GM21423 (cell line): ENCODE results near the gene UNKL.

Source experiments
- ATAC-seq: cut with Tn5 transposase; IDR thresholded peaks from one replicate; pipeline ENCODE4 v1.9.1; 2021; ENCODE audit warnings: mild to moderate bottlenecking, moderate library complexity; ENCODE audit not compliant: unreplicated experiment

UNKL gene

DNA sequence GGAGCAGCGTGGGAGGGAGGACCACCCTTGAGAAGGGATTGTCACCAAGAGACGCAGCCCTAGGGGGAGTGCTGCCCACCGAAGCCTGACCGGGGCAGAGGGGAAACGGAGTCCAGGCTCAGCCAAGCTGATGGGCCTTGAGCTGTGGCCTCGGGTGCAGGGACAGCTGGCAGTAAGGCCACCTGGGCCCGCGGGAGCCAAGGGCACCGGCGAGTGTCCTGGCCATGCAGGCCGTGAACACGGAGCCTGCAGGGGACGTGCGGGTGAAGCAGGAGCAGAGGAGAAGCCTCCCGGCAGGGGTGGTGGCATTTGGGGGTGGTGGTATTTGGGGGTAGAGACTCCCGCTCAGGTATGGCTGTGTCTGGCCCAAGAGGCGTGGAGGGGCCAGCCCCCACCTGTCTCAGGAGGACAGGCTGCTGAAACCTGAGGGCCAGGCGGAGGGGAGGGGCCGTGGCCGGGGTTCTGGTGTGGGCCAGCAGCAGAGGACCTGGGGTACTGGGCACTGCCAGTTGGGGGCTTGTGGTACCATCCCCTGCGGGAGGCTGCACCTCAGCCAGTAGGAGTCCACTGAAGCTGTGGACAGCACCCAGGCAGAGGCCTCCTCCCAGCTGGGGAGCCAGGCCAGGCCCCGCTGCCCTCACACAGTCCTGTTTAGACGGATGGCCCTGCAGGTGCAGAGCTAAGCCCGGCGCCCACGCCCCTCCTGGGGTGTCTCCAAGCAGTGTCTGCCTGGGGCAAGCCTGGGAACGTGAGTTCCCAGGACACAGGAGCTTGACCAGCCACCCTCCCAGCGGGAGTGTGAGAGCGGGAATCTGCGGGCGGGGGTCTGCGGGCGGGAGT lies 58.2 kb downstream of the UNKL start:
- ATAC-seq, result no peak

DNA sequence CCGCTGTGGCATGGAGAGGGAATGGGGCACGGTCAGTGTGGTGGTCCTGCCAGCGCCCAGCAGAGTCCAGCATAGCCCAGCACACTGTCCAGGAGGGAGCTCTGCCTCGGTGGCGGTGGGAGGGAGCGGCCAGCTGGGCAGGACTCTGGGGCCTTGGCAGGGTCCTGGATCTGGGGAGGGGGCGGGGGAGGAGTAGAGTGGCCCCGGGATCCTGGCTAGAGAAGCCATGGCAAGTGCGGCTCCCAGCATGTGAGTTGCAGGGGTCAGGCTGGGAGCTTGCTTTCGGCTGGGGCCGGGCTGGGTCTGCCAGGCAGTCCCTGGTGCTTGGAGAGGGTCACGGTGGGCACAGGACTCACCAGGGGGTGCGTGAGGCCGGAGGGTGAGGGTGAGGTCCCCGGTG lies 58.9 kb downstream of the UNKL start:
- no peak for ATAC-seq

DNA sequence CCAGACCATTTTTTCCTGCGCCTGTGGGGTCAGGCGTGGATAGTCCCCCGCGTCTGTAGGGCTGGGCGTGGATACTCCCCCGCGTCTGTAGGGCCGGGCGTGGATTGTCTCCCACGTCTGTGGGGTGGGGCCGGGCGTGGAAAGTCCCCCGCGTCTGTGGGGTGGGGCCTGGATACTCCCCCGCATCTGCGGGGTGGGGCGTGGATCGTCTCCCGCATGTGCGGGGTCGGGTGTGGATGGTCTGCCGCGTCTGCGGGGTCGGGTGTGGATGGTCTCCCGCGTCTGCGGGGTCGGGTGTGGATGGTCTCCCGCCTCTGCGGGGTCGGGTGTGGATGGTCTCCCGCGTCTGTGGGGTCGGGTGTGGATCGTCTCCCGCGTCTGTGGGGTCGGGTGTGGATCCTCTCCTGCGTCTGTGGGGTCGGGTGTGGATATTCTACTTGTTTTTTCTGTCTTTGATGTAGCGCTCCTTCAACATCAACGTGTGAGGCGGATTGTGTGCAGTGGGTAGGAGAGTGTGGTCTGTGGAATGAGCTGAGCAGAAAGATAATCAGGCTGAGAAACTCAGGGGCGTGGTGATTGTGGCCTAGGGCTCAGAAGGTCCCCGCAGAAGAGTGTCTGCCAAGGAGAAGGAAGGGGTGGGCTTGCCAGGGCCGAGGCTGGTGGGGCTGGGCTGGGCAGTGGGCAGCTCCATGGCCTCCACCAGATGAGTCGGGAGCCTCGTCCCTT lies 59.5 kb downstream of the UNKL start:
- no peak for ATAC-seq

DNA sequence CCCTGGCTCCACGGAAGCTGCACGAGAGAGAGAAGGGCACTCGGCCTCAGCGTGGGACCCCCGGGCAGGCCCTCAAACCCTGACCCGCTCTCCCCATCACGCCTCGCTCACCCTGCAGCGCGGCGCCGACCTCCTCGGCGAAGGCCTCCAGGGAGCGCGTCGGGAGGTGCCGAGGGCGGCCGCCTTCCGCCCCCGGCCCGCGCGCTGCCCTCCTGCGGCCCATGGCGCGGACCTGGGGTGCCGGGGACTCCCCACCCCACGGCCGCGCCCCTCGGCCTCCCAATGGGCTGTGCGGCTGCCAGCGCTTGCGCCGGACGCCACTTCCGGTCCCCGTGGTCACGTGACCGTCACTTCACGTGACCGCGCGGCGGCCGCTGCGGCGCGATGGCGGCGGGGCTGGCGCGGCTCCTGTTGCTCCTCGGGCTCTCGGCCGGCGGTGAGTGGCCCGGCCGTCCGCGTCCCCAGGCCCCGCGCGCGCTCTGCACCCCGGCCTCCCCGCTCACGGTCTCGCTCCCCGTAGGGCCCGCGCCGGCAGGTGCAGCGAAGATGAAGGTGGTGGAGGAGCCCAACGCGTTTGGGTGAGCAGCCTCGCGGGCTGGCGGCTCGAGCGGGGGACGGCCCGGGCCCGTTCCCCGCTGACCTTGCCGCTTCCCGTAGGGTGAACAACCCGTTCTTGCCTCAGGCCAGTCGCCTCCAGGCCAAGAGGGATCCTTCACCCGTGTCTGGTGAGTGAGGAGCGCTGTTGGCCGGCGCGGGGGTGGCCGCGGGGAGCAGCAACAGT lies 62.7 kb downstream of the UNKL start, which contains the start of the genes GNPTG and TSR3:
Gene GNPTG, plus strand, starts transcription at position 350 of the 781 bp plus-strand sequence. Its CDS starts 35 bp downstream, at position 385.
Gene TSR3, minus strand, starts transcription at position 297 of the 781 bp plus-strand sequence. Its CDS starts 74 bp downstream, at position 223.
- peak; percentile 87 for ATAC-seq

DNA sequence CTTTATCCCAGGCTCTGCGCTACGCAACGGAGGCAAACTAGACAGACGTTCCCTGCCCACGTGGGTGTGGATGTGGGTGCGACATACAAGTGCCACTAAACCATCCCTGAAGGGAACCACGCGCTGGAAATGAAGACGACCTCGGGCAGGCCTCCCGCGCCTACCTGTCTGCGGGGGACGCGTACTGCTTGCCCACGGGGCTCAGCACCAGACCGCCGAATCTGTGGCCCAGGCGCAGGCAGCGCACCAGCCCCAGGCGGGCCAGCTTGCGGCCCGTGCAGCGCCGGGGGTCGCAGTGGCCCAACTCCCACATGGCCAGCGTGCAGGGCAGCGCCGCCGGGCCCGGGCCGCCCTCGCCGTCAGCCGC lies 63.3 kb downstream of the UNKL start:
- ATAC-seq, result peak; percentile 11

DNA sequence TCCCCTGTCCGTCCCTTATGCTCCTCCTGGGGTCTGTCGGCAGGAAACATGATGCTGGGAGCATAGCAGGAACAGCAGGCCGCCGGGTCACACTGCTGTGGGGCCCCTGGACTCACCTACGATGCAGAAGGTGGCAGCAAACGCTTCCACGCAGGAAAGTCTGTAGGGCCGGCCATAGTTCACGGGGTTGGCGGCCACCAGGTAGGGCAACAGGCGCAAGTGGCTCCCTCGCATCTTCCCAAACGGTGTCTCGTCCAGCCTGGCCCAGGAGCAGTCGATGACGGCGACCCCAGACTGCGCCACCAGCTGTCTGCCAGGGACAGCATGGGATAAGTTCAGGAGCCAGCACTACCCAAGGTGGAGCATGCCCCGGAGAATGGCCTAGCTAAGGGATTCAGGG lies 63.8 kb downstream of the UNKL start:
- ATAC-seq, result no peak

DNA sequence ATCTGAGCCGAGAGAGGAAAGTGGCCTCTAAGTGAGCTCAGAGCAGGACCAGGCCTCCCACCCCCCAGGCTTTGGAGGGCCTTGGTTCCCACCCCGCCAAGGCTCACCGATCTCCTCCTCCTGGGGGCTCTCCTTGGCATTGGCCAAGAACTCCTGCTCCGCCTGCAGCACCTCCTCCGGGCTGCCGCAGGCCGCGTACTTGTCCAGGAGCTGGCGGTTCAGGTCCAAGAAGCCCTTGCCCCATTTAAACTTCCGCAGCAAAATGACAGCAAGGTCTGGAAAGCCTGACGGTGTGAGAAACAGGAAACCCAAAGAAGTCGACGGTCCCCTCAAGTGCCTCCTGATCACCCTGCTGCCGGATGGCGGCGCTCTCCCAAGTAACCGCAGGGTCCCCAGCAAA lies 64.6 kb downstream of the UNKL start:
- no peak for ATAC-seq

DNA sequence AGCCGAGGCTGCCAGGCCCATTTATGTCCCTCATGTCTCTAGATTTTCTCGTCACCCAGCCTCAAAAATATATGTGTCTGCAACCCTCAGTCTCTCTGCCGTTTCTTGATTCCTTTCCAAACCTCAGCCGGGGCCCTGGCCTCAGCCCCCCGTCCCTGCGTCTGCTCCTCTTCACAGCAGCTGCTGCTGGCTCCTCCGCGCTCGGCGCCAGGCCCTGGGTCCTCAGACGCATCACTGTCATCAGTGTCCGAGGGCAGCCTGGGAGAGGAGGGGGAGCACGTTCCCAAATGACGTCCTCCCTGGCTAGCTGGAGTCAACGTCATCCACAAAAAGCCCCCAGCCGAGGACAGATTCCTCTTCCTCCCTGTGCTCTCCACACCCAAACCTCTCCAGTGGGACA lies 65.2 kb downstream of the UNKL start:
- ATAC-seq, result no peak

DNA sequence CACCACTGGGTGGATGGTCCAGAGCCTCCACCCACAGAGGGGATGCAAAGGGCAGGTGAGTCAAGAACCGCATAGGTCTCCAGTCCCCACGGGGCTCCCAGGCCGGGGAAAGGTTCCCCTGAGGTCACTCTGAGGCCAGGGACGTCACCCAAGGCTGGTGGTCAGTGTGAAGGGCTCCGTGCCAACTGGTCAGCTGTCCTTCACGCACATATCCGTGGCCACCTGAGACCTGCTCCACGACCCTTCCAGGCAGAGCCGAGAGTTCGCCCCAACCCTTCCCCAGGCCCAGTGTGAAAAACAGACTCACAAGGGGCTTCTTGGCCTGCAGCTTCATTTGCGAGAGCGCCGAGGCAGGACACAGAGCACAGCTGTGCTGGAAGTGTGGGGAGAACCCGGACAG lies 65.6 kb downstream of the UNKL start:
- ATAC-seq, result no peak

DNA sequence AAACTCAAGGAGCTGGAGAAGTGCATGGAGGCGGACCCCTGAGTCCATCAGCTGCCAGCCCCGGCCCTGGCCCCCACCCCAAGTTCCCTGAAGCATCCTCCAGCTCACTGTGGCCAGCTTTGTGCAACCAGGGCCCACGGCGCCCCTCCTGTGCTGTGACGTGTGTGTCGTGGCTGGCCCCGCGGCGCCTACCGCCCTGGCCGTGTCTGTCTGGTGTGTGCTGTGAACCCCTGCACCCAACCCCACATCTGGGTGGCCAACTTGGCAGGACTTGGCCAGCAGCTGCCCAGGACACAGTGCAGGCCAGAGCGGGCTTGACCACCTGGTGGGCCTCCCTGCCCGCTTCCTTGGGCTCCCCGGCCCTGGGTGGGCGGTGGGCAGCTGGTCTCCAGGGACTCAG lies 66.1 kb downstream of the UNKL start:
- no peak for ATAC-seq

DNA sequence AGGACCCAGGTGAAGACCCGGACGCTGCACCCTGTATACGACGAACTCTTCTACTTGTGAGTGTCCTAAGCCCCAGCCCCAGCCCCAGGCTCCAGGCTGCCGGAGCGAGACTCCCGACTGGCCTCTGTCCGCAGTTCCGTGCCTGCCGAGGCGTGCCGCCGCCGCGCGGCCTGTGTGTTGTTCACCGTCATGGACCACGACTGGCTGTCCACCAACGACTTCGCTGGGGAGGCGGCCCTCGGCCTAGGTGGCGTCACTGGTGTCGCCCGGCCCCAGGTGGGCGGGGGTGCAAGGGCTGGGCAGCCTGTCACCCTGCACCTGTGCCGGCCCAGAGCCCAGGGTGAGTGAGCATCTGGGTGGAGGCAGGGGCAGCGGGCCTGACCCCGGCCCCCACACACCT lies 66.5 kb downstream of the UNKL start:
- no peak for ATAC-seq

DNA sequence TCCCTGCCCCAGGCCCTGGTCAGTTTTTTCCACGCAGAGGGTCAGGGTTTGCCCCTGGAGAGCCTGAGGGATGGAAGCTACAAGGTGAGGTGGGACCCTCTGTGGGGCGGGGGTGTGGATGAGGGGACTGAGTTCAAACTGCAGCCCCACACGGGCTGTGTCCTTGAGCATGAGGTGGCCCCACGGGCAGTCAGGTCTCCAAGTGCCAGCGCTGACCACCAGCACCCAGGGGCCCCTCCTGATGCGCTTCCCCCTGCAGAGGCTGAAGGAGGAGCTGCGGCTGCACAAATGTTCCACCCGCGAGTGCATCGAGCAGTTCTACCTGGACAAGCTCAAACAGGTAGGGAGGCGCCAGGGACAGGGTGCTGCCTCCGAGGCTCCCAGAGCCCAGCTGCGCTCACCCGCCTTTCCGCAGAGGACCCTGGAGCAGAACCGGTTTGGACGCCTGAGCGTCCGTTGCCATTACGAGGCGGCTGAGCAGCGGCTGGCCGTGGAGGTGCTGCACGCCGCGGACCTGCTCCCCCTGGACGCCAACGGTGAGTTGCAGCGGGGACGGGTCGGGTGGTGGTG lies 67.1 kb downstream of the UNKL start:
- ATAC-seq, result no peak

DNA sequence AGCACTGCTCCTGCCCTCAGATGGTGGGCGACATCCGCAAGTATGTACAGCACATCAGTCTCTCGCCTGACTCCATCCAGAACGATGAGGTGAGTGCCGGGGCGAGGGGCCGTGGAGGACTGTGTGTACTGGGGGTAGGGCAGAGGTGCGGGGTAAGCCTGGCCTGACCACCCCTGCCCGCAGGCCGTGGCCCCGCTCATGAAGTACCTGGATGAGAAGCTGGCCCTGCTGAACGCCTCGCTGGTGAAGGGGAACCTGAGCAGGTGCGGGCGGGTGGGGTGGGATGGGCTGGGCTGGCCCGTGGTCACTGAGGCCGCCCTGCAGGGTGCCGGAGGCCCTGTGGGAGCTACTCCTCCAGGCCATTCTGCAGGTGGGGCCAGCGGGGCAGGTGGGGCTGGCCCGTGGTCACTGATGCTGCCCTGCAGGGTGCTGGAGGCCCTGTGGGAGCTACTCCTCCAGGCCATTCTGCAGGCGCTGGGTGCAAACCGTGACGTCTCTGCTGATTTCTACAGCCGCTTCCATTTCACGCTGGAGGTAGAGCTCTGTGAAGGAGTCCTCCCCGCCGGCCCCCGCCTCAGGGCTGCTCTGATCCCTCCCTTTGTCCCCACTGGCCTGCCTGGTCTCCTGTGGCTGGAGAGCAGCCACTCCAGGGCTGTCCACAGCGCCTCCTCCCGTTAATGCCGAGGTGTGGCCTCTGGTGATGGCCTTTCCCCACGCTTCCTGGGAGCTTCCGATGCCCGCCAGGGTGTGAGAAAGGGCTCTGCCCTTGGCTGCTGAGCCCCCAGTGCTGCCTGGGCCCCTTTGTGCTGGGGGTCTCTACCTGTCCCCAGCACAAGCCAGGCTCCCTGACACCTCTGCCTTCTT lies 67.8 kb downstream of the UNKL start:
- no peak for ATAC-seq

DNA sequence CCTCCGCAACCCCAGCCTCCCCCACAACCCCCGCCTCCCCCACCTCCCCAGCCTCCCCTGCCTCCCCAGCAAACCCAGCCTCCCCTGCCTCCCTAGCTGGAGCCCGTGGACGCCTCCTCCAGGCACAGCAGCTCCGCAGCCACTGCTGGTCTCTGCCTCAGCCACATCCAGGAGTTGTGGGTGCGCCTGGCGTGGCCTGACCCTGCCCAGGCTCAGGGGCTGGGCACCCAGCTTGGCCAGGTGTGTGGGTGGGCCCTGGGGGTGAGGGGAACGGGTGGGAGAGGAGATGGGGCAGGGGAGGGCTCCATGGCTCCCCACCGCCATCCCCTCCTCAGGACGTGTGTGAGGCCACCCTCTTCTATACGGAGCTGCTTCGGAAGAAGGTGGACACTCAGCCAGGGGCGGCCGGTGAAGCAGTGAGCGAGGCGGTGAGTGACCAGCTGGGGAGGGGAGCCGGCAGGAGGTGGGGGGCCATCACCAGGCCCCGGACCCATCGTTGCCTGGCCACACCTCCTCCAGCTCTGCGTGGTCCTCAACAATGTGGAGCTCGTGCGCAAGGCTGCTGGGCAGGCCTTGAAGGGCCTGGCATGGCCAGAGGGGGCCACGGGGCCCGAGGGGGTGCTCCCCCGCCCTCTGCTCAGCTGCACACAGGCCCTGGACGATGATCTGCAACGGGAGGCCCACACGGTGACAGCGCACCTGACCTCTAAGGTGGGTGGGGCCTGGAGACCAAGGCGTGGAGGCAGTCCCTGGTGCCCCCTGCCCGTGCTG lies 68.7 kb downstream of the UNKL start:
- ATAC-seq, result no peak

DNA sequence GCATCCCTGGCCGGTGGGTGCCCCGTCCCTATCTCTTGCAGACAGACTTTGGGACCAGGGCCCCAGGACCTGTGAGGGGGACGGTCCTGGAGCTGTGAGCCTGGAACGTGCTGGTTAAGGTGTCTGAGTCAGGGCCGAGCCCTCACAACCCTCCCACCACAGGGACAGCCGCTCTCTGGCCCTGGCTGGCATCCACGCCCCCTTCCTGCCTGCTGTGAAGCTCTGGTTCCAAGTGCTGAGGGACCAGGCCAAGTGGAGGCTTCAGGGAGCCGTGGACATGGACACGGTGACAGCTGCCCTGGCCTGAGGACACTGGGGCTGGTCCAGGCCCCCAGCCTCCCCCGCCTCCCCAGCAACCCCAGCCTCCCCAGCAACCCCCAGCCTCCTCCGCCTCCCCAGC lies 69.4 kb downstream of the UNKL start:
- no peak for ATAC-seq

DNA sequence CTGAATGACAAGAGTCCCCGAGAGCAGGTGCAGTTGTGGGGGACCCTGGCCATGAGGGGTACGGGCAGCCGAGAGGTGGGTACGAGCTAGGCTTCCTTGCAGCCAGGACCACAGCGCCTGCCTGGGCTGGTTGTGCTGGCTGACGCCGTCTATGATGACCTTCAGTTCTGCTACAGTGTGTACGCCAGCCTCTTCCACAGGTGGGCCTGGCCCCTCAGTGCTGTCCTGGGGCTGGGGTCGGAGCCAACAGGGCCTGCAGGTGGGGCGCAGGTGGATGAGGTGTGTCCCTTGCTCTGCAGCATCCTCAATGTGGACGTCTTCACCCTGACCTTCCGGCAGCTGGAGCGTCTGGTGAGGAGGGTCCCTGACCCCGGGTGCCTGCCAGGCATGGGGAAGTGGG lies 70.0 kb downstream of the UNKL start:
- no peak for ATAC-seq

DNA sequence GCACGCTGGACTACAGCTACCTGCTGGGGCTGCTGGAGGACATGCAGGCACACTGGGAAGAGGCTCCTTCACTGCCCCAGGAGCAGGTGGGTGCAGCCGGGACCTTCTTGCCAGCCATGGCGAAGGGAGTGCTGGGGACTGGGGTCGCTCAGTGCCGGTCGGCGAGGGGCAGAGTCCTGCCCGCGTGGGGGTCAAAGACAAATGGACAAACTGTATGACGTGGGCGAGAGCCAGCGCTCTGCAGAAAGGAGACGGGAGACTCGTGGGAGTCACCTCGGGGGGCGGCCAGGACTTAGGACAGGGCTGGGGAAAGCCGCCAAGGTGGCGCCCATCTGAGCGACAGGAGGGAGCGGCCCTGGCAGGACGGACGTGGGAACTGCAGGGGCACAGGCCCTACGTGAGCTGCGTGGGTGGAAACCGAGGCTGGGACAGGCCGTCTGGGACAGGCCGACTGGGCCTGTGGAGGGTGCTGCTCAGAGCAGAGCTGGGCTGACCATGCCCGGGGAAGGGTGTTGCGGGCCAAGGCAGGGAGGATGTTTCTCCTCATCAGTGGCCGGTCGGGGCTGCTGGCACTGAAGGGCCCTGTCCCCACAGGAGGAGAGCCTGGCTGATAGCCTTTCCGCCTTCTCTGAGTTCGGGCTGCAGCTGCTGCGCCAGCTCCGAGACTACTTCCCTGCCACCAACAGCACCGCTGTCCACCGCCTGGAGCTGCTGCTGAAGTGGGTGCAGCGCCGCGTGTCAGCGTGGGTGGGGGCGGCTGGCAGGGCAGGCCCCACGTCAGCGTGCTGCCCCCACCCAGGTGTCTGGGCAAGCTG lies 70.9 kb downstream of the UNKL start:
- no peak for ATAC-seq
